ENCODE measurements around the gene AKT3.

The AKT3 gene

DNA sequence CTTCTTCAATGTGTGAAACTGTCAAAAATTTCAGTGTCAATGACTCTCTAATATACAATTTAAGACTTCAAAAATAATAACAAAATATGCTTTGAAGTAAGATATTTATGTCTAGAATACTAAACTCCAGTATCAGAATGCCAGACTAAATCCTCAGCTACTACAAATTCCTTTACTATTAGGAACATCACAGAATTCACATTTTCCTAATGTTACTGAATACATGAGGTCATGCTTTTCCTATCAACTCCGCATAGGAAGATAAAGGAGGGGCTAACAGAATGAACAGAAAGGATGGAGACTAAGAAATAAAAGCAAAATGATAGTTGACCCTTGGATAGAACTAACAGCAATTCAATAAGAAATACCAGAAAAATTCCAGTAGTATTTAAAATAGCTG is 301.5 kb downstream of the AKT3 start:
- no peak for DNase-seq

GRCh38 chr1:243547891-243548290 is 302.2 kb downstream of the AKT3 start:
- no peak for DNase-seq

DNA sequence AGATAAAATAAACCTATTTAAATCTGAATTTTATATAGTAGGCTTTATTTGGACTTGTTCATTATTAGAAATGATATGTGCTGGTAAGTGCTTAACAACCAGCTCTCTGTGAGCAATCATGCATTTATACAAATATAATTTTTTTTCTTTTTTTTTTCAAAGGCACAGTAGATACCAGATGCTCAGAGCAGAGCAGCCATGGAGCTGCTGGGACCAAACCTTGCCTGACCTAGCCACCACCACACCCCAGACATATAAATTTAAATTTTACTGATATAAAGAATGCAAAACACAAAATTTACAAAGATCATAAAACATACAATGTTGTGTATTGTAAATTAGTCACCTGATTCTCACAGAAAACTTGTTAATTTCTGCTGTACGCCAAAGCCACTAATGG is 303.6 kb downstream of the AKT3 start:
- DNase-seq = no peak

- no peak for DNase-seq
These were observed 306.5 kb downstream of the AKT3 start for GRCh38 chr1:243543501-243543900.

GRCh38 chr1:243542739-243543415 is 307.2 kb downstream of the AKT3 start:
- DNase-seq = no peak

- DNase-seq = no peak
These were observed 310.4 kb downstream of the AKT3 start for GRCh38 chr1:243539636-243540035.

DNA sequence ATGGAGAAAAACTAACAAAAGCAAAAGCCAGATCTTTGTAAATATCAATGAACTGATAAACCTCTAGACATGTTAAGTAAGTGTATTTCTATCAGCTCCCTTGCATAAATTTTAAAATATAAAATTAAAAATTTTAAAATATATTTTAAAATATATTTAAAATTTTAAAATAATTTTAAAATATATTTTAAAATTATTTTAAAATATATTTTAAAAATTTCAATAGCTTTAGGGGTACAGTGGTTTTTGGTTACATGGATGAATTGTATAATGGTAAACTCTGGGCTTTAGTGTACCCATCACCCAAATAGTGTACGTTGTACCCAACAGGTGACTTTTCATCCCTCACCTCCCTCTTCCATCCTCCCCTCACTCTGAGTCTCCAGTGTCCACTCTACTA is 315.0 kb downstream of the AKT3 start:
- DNase-seq = no peak

- DNase-seq = no peak
These were observed 320.5 kb downstream of the AKT3 start for GRCh38 chr1:243529512-243529911.

- DNase-seq = no peak
These were observed 321.5 kb downstream of the AKT3 start for GRCh38 chr1:243528459-243529121.

DNA sequence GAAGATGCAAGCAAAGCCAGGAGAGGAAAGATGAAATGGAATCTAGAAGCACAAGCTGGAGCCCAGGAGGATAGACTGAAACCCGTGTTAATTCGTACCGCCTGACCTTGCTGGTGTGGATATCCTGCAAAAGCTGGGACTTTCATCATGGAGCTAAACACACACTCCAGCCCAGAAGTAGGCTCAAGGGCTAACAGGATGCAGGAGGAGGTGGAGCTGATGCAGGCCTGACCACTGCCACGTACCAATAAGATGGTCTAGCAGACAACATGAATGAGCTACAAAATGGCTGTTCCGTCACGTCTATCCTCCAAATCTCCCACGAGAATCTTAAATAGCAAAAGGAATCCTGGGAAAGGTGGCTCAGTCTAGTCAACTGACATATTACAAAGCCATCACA is 323.9 kb downstream of the AKT3 start:
- DNase-seq = no peak

DNA sequence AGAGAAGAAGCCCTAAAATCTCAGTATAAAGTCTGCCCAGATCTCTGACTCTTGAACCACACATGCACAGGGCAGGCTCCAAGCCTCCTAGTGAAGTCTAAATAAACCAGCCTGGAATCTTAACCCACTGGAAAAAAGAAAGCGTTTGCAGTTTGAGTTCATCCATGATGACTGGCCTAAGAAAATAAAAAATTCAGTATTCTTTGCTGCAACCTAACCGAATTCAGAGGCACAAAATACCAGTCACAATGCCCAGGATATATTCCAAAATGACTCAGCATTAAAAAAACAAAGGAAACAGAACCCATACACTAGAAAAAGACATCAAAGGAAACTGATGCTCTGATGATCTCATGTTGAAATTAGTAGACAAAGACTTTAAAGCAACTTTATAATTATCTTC is 325.0 kb downstream of the AKT3 start:
- no peak for DNase-seq

DNA sequence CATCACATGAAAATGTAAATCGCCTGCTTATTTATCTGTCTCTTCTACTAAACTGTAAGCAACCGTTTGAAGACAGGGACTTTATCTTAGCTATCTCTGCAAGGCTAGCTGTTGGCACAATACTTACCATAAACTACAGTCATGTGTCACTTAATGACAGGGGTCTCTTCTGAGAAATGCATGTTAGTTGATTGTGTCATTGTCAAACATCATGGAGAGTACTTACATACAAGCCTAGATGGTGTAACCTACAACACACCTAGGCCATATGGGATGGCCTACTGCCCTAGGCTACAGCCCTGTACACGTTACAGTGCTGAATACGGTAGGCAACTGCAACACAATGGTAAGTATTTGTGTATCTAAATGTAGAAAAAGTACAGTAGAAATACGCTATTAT is 326.3 kb downstream of the AKT3 start:
- DNase-seq = no peak

DNA sequence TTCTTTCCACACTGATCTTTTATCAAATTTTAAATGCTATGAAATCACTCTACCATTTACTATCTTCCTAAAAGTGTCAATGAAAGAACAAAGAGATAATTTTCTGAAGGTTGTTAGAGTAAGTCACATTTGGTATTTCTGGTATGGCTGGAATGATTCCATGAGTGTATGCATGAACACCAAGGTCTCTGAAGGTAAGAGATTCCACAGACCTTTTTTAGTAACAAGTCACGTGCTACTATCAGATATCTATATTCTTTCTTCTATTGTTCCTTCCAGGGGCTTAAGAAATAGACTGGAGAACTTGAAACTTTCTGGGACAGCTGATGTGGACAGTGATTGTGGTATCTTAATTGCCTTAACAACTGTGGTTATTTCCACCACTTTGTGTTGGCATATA is 329.2 kb downstream of the AKT3 start:
- DNase-seq = no peak

- DNase-seq = no peak
These were observed 335.1 kb downstream of the AKT3 start for GRCh38 chr1:243514927-243515326.

- DNase-seq = no peak
These were observed 336.1 kb downstream of the AKT3 start for GRCh38 chr1:243513726-243514491.

DNA sequence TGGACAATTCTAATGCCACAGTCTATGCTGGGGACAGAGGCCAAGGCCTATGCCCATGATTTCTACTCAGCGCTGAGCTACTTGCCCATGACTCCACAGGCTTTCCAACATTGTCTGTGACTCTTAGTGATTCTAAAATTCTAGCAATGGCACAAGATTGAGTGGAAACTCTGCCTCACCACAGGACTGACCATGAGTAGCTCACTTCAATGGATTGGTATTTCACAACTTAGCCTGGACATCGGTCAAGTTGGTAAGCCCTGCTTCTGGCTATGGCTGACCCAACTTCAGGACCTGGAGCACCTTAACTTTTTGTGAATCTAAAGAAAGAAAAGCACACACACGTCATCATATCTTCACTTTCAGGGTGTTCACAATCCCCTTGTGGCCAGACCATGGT is 339.1 kb downstream of the AKT3 start:
- DNase-seq = no peak

- DNase-seq = no peak
These were observed 341.1 kb downstream of the AKT3 start for GRCh38 chr1:243508943-243509342.

GRCh38 chr1:243508303-243508713 is 341.7 kb downstream of the AKT3 start:
- DNase-seq = peak; percentile 55

DNA sequence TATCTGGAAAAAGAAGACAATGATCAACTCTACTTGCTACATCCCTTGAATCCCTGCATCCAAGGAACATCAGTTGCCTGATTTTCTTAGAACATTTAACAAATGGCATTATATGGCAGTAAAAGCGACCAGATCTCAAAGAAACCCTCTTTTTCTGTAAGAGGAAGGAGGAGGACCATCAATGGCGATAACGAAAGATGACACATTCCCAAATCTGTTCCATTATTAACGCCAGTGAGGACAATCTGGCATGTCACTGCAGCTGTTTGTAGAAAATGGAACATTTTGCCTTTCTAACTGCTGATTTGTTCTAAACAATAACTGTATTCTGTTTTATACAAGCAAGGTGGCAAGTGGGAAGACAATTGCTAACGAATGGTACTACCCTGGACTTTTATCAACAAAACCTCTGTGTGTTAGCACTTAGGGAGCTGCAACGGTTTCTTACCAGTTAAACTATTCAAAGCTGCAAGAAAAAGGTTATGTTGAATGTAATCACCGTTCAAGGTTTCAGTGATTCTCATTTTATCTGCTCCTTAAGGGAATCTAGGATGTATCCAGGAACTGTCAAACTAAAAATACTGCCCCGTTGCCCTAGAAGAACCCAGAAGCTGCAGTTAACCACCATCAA is 342.3 kb downstream of the AKT3 start:
- no peak for DNase-seq

GRCh38 chr1:243507001-243507671 is 342.9 kb downstream of the AKT3 start:
- no peak for DNase-seq

GRCh38 chr1:243505986-243506689 is 343.9 kb downstream of the AKT3 start:
- DNase-seq = no peak

- DNase-seq = no peak
These were observed 346.9 kb downstream of the AKT3 start for GRCh38 chr1:243503155-243503554.

Data from CD4-positive, alpha-beta T cell treated with Interleukin-15 for 1 hour (primary cell).